ENCODE measurements around the gene HLA-DOA. TPM values are rescaled to one million over a fixed set of nuclear protein-coding genes. Genes with fewer than 3 reads are reported as not detected.

HLA-DOA gene
- total and polyA plus RNA-seq, 2 donors (not counting 1 experiment from before 2014, with no cell fraction given): 209 to 338 TPM

DNA sequence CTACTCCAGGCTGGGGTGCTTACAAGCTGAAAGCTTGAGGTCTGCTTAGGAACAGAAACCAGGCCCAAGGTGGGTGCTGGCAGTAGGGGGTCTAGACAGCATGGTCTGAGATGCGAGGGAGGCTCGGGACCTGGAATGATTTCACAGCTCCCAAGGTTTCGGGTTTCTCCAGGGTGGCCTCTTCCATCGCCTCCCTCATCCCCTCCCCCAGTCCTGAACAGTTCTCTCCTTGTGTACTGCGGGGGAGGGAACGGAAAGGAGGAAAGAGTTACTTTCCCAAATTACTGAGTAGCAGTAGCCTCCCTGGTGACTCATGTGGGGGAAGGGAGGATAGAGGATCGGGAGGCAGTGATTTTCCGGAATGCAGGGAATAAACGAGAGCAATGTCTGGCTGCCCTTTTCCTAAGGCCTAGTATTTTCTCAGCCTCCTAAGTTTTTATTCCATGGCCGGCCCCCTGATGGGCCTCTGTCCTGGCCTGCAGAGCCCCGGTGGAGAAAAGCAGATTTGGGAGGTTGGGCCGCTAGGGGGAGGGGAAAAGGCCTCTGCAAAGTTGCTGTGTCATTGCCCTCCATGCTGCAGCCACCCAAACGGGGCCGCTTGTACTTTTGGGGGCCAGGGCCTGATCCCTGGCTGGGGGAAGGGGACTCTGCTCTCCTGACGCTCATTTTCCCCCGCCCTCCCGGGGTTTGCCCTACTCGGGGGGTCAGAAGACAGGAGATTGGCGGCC lies 39.5 kb downstream of the HLA-DOA start:
- H3K4me1 ChIP-seq (ENCODE audit: control insufficient read depth in 2 of 2, insufficient read depth in 2 of 2, low read length in 2 of 2): peaks cover 21 to 33% of the 10 kb centered on the region in 2 donors
- no peaks in the 10 kb centered on the region for H3K9me3 ChIP-seq (ENCODE audit: control extremely low read depth in 1 of 3, control insufficient read depth in 2 of 3, insufficient read depth in 1 of 3, low read length in 2 of 3)
- no peaks in the 10 kb centered on the region for H3K27me3 Mint-ChIP-seq
- no peaks in the 10 kb centered on the region for H3K9me3 Mint-ChIP-seq (ENCODE audit: insufficient read depth)
- WGBS (ENCODE audit: insufficient coverage): 0% methylated on average over 14 of the region's 19 CpGs
- peak overlapping the region; percentile 90 for H2AFZ ChIP-seq (ENCODE audit: insufficient read depth, low read depth, low read length, poor library complexity, severe bottlenecking)
- peaks cover 61% of the 10 kb centered on the region for H3K79me2 ChIP-seq (ENCODE audit: control insufficient read depth, insufficient read depth, low read length)
- no peaks in the 10 kb centered on the region for H3K27me3 ChIP-seq (replicated peaks in 1 of 4; ENCODE audit: control extremely low read depth in 1 of 4, control insufficient read depth in 3 of 4, insufficient read depth in 4 of 4, low read length in 3 of 4)
- H3K4me3 Mint-ChIP-seq: peak overlapping the region; percentile 96
- TF ChIP-seq, protein P1, sequence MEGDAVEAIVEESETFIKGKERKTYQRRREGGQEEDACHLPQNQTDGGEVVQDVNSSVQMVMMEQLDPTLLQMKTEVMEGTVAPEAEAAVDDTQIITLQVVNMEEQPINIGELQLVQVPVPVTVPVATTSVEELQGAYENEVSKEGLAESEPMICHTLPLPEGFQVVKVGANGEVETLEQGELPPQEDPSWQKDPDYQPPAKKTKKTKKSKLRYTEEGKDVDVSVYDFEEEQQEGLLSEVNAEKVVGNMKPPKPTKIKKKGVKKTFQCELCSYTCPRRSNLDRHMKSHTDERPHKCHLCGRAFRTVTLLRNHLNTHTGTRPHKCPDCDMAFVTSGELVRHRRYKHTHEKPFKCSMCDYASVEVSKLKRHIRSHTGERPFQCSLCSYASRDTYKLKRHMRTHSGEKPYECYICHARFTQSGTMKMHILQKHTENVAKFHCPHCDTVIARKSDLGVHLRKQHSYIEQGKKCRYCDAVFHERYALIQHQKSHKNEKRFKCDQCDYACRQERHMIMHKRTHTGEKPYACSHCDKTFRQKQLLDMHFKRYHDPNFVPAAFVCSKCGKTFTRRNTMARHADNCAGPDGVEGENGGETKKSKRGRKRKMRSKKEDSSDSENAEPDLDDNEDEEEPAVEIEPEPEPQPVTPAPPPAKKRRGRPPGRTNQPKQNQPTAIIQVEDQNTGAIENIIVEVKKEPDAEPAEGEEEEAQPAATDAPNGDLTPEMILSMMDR (IDR thresholded peaks at IDR 0.05): peak; percentile 44
- TF ChIP-seq EZH2 (IDR thresholded peaks at IDR 0.05; ENCODE audit: borderline replicate concordance, insufficient read depth, low read depth, low read length, poor library complexity, severe bottlenecking): no peak
- H3K27ac Mint-ChIP-seq: peak overlapping the region; percentile 99
- peak overlapping the region; percentile 68 to 93 (median 83) for H3K4me3 ChIP-seq (ENCODE audit: control extremely low read depth in 1 of 5, extremely low read depth in 1 of 5, insufficient read depth in 1 of 5, low read depth in 2 of 5, low read length in 4 of 5)
- ChIA-PET CTCF (interaction anchor here (0.8 to 28.4 kb wide), 8 partner anchors 16 to 128 kb away, joined by 3 to 822 read pairs (median 80); partner anchors contain the start of genes HLA-DMA and HLA-DMB), POLR2A (interaction anchor here (0.6 to 11.8 kb wide), 29 partner anchors 9 to 773 kb away, joined by 3 to 349 read pairs (median 8); partner anchors contain the start of genes HLA-DMA, HLA-DMB, HLA-DPA1 and HLA-DPB1)
- peak overlapping the region; percentile 96 for H3K27ac ChIP-seq (ENCODE audit: low read length in 2 of 2)
- H3K36me3 ChIP-seq (replicated peaks in 1 of 2; ENCODE audit: control extremely low read depth in 1 of 2, control insufficient read depth in 1 of 2, extremely low read depth in 1 of 2, insufficient read depth in 2 of 2, low read length in 1 of 2): peaks cover 0 to 17% of the 10 kb centered on the region in 2 experiments
- peak overlapping the region; percentile 91 for H3K9ac ChIP-seq (ENCODE audit: low read length)
- peaks cover 33% of the 10 kb centered on the region for H3K4me1 Mint-ChIP-seq
- H3K4me2 ChIP-seq (replicated peaks; ENCODE audit: low read depth, low read length, poor library complexity, severe bottlenecking): peak overlapping the region; percentile 88
- intact Hi-C loops (cut with micrococcal nuclease): loop anchor here (5.0 kb wide), 3 partner anchors 57 to 793 kb away; partner anchors contain the start of genes AGPAT1 and RNF5
- ATAC-seq (ENCODE audit: low read depth) (no peak), DNase-seq (no peak)
- H4K20me1 ChIP-seq (ENCODE audit: control insufficient read depth, insufficient read depth, low read length, poor library complexity, severe bottlenecking): peaks cover 27% of the 10 kb centered on the region

All from B cell (primary cell).